ENCODE results near the gene MAPRE3.
A peak's percentile ranks its signal among the peaks of the same experiment; 100 is the strongest.

Gene MAPRE3

GRCh38 chr2:26975102-26975501 lies 4.7 kb downstream of the MAPRE3 start:
- no peak overlapping the region for H3K4me3 ChIP-seq (replicated peaks in 1 of 2; ENCODE audit: low read depth in 2 of 2, low read length in 2 of 2)
- no peak for TF ChIP-seq CTCF (IDR thresholded peaks at IDR 0.05; ENCODE audit: low read depth, low read length)
- DNase-seq (ENCODE audit: low read depth in 2 of 2), result no peak

GRCh38 chr2:26975656-26976055 lies 5.2 kb downstream of the MAPRE3 start:
- no peak for TF ChIP-seq CTCF (IDR thresholded peaks at IDR 0.05; ENCODE audit: low read depth, low read length)
- no peak for DNase-seq (ENCODE audit: low read depth in 2 of 2)

GRCh38 chr2:26976237-26976636 lies 5.8 kb downstream of the MAPRE3 start:
- TF ChIP-seq CTCF (IDR thresholded peaks at IDR 0.05; ENCODE audit: low read depth, low read length), result no peak
- no peak overlapping the region for H3K4me3 ChIP-seq (replicated peaks in 1 of 2; ENCODE audit: low read depth in 2 of 2, low read length in 2 of 2)
- DNase-seq (ENCODE audit: low read depth in 2 of 2), result peak; percentile 24 to 62

More at GRCh38 chr2:26975656-26976055, 5.2 kb downstream of the MAPRE3 start:
- no peak overlapping the region for H3K4me3 ChIP-seq (replicated peaks in 1 of 2; ENCODE audit: low read depth in 2 of 2, low read length in 2 of 2)

- TF ChIP-seq CTCF (IDR thresholded peaks at IDR 0.05; ENCODE audit: low read depth, low read length), result no peak
- DNase-seq (ENCODE audit: low read depth in 2 of 2), result no peak
- no peak overlapping the region for H3K4me3 ChIP-seq (replicated peaks in 1 of 2; ENCODE audit: low read depth in 2 of 2, low read length in 2 of 2)
These were observed 6.6 kb downstream of the MAPRE3 start for GRCh38 chr2:26977012-26977411.

GRCh38 chr2:26978061-26978596 lies 7.7 kb downstream of the MAPRE3 start:
- H3K4me3 ChIP-seq (replicated peaks in 1 of 2; ENCODE audit: low read depth in 2 of 2, low read length in 2 of 2), result no peak overlapping the region
- no peak for TF ChIP-seq CTCF (IDR thresholded peaks at IDR 0.05; ENCODE audit: low read depth, low read length)
- no peak for DNase-seq (ENCODE audit: low read depth in 2 of 2)

- TF ChIP-seq CTCF (IDR thresholded peaks at IDR 0.05; ENCODE audit: low read depth, low read length), result no peak
- DNase-seq (ENCODE audit: low read depth in 2 of 2), result peak; percentile 52 to 67
These were observed 9.3 kb downstream of the MAPRE3 start for GRCh38 chr2:26979741-26980140.

GRCh38 chr2:26980971-26981370 lies 10.5 kb downstream of the MAPRE3 start:
- DNase-seq (ENCODE audit: low read depth in 2 of 2), result no peak
- no peak overlapping the region for H3K4me3 ChIP-seq (replicated peaks in 1 of 2; ENCODE audit: low read depth in 2 of 2, low read length in 2 of 2)
- no peak for TF ChIP-seq CTCF (IDR thresholded peaks at IDR 0.05; ENCODE audit: low read depth, low read length)

More at GRCh38 chr2:26979741-26980140, 9.3 kb downstream of the MAPRE3 start:
- no peak overlapping the region for H3K4me3 ChIP-seq (replicated peaks in 1 of 2; ENCODE audit: low read depth in 2 of 2, low read length in 2 of 2)
